HCT116 (cell line): Measurements from ENCODE around the gene DMBX1.

ENCODE experiments used
- EGR1 ChIP-seq: IDR thresholded peaks from 2 replicates; pipeline ENCODE4 v1.6.1; 2012; ENCODE audit warnings: low read depth
- EZH2 ChIP-seq: fragments of 200-600 bp; sonication (generic); IDR thresholded peaks from 2 replicates; pipeline ENCODE4 v1.6.1; 2017; ENCODE audit warnings: antibody characterized with exemption, mixed run types
- FOSL1 ChIP-seq: IDR thresholded peaks from 2 replicates; pipeline ENCODE4 v1.6.1; 2012; ENCODE audit warnings: low read depth
- POLR2A ChIP-seq: IDR thresholded peaks from 2 replicates; pipeline ENCODE4 v1.7.0; 2011; ENCODE audit warnings: borderline replicate concordance; ENCODE audit not compliant: insufficient read depth, insufficient read length; ENCODE audit errors: extremely low read depth
- POLR2AphosphoS5 ChIP-seq: IDR thresholded peaks from 2 replicates; pipeline ENCODE4 v1.6.1; 2011; ENCODE audit warnings: mild to moderate bottlenecking, low read depth, low read length, moderate library complexity
- RAD21 ChIP-seq: IDR thresholded peaks from 2 replicates; pipeline ENCODE4 v1.6.1; 2012; ENCODE audit warnings: low read depth, mild to moderate bottlenecking
- REST ChIP-seq: IDR thresholded peaks from 2 replicates; pipeline ENCODE4 v1.6.1; 2012; ENCODE audit warnings: low read depth
- ZBTB33 ChIP-seq: IDR thresholded peaks from 2 replicates; pipeline ENCODE4 v1.6.1; 2011; ENCODE audit warnings: mild to moderate bottlenecking, low read length, moderate library complexity; ENCODE audit not compliant: insufficient replicate concordance; ENCODE audit errors: extremely low read depth
- ZFX ChIP-seq: fragments of 450-650 bp; IDR thresholded peaks from 2 replicates; pipeline ENCODE4 v1.6.1; 2017
- TF ChIP-seq, protein P1 (sequence below), 3 experiments: fragments of 200-600 bp in 1 of 3; sonication (generic) in 1 of 3; IDR thresholded peaks in 2 of 3; conservative IDR thresholded peaks in 1 of 3; 2 replicates each; pipeline ENCODE4 v1.5.1; 2012 to 2017; ENCODE audit warnings: low read depth in 2 of 3, low read length in 2 of 3, antibody characterized with exemption in 1 of 3, borderline replicate concordance in 1 of 3, control low read depth in 1 of 3, mild to moderate bottlenecking in 1 of 3, mixed read lengths in 1 of 3, mixed run types in 1 of 3, moderate library complexity in 1 of 3; ENCODE audit not compliant: insufficient read depth in 1 of 3
- TF ChIP-seq, protein P2 (sequence below): IDR thresholded peaks from 2 replicates; pipeline ENCODE4 v1.6.1; 2012

DNA sequence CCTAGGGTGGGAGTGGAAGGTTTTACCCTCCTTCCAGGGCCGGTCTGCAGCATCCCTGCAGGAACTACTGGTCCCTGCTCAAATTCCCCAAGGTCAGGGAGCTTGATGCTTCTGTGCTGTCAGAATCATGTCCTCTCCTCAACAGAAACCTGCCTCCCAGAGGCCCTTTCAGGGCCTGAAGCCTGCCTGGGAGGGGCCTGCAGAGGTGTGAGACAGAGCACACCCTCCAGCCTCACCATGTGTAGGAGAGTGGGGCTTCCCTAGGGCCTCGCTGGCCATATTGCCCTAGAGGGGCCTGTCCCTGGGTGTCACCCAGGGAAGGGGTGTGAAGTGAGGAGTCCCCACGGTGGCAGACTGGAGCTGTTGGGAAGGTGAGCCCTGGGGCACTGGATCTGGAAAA, 40.7 kb downstream of the DMBX1 start:
- TF ChIP-seq, protein P1, sequence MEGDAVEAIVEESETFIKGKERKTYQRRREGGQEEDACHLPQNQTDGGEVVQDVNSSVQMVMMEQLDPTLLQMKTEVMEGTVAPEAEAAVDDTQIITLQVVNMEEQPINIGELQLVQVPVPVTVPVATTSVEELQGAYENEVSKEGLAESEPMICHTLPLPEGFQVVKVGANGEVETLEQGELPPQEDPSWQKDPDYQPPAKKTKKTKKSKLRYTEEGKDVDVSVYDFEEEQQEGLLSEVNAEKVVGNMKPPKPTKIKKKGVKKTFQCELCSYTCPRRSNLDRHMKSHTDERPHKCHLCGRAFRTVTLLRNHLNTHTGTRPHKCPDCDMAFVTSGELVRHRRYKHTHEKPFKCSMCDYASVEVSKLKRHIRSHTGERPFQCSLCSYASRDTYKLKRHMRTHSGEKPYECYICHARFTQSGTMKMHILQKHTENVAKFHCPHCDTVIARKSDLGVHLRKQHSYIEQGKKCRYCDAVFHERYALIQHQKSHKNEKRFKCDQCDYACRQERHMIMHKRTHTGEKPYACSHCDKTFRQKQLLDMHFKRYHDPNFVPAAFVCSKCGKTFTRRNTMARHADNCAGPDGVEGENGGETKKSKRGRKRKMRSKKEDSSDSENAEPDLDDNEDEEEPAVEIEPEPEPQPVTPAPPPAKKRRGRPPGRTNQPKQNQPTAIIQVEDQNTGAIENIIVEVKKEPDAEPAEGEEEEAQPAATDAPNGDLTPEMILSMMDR (IDR thresholded peaks at IDR 0.05 in 2 of 3, conservative IDR thresholded peaks at IDR 0.05 in 1 of 3; ENCODE audit: borderline replicate concordance in 1 of 3, insufficient read depth in 1 of 3, low read depth in 2 of 3, low read length in 2 of 3), result no peak
- TF ChIP-seq RAD21 (no peak), REST (no peak), EZH2 (no peak), EGR1 (no peak), FOSL1 (no peak), POLR2AphosphoS5 (no peak), POLR2A (no peak), ZFX (no peak), ZBTB33 (no peak)
- TF ChIP-seq, protein P2, sequence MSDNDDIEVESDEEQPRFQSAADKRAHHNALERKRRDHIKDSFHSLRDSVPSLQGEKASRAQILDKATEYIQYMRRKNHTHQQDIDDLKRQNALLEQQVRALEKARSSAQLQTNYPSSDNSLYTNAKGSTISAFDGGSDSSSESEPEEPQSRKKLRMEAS, result no peak
